B cell (primary cell): ENCODE measurements around the gene ADAMTS12.

Experiments used
- EZH2 ChIP-seq: IDR thresholded peaks from 2 replicates; pipeline ENCODE4 v1.6.1; 2012; ENCODE audit warnings: borderline replicate concordance, low read depth, mild to moderate bottlenecking, moderate library complexity, low read length; ENCODE audit not compliant: insufficient read depth, poor library complexity, severe bottlenecking
- TF ChIP-seq, protein P1 (sequence below): fragments of 200-600 bp; IDR thresholded peaks from one replicate; pipeline ENCODE4 v1.8.0; 2022; ENCODE audit warnings: antibody characterized with exemption, mild to moderate bottlenecking

DNA sequence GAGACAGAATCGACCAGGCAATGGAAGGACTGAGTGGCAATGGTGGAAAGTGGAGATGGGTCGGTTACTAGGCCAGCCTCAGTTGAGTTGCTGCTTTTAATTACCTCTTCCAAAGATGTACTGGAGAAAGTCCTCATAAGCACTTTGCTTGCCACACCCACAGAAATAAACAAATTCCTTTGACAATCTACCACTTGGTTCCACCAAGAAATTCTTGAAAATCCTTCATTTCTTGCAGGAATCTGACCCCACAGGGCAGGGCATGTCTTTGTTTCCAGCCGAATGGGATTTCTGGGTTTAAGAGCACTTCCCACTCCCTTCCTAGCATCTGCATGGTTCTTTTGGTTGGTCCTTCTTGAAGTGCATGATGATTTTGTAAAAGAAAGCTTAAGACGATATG, 54.5 kb downstream of the ADAMTS12 start:
- TF ChIP-seq, protein P1, sequence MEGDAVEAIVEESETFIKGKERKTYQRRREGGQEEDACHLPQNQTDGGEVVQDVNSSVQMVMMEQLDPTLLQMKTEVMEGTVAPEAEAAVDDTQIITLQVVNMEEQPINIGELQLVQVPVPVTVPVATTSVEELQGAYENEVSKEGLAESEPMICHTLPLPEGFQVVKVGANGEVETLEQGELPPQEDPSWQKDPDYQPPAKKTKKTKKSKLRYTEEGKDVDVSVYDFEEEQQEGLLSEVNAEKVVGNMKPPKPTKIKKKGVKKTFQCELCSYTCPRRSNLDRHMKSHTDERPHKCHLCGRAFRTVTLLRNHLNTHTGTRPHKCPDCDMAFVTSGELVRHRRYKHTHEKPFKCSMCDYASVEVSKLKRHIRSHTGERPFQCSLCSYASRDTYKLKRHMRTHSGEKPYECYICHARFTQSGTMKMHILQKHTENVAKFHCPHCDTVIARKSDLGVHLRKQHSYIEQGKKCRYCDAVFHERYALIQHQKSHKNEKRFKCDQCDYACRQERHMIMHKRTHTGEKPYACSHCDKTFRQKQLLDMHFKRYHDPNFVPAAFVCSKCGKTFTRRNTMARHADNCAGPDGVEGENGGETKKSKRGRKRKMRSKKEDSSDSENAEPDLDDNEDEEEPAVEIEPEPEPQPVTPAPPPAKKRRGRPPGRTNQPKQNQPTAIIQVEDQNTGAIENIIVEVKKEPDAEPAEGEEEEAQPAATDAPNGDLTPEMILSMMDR = no peak
- TF ChIP-seq EZH2 = no peak
